ENCODE results near the gene ATP8A2.

DNA sequence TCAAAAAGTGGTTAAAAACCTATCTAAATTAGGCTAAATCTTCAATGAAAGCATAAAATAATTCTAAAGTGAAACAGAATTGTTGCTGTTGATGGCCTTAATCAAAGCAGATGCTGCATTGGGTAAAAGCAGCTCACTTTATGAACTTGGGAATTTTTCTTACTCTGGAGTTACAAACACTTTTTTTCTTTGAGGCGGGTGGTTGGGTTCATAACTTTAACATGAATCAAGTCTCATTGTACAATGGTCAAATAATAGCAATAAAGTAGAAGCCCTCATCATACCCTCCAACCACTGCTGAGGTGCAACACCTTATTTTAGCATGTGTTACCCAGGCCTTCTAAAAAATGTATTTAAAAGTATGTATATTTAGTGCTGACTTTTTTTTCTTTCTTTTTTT is 41.2 kb upstream of the ATP8A2 start:
- TF ChIP-seq, protein P1, sequence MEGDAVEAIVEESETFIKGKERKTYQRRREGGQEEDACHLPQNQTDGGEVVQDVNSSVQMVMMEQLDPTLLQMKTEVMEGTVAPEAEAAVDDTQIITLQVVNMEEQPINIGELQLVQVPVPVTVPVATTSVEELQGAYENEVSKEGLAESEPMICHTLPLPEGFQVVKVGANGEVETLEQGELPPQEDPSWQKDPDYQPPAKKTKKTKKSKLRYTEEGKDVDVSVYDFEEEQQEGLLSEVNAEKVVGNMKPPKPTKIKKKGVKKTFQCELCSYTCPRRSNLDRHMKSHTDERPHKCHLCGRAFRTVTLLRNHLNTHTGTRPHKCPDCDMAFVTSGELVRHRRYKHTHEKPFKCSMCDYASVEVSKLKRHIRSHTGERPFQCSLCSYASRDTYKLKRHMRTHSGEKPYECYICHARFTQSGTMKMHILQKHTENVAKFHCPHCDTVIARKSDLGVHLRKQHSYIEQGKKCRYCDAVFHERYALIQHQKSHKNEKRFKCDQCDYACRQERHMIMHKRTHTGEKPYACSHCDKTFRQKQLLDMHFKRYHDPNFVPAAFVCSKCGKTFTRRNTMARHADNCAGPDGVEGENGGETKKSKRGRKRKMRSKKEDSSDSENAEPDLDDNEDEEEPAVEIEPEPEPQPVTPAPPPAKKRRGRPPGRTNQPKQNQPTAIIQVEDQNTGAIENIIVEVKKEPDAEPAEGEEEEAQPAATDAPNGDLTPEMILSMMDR (IDR thresholded peaks at IDR 0.05): no peak
- TF ChIP-seq EZH2 (IDR thresholded peaks at IDR 0.05): no peak

Measured in neural progenitor cell (in vitro differentiated cells).